ELF-1 (cell line): ENCODE results near the gene PARVG.

Experiments used
- DNase-seq: peaks from one replicate; pipeline ENCODE4 v3.0.0-alpha.2; 2016; ENCODE audit warnings: low read depth, low spot score

PARVG gene

DNA sequence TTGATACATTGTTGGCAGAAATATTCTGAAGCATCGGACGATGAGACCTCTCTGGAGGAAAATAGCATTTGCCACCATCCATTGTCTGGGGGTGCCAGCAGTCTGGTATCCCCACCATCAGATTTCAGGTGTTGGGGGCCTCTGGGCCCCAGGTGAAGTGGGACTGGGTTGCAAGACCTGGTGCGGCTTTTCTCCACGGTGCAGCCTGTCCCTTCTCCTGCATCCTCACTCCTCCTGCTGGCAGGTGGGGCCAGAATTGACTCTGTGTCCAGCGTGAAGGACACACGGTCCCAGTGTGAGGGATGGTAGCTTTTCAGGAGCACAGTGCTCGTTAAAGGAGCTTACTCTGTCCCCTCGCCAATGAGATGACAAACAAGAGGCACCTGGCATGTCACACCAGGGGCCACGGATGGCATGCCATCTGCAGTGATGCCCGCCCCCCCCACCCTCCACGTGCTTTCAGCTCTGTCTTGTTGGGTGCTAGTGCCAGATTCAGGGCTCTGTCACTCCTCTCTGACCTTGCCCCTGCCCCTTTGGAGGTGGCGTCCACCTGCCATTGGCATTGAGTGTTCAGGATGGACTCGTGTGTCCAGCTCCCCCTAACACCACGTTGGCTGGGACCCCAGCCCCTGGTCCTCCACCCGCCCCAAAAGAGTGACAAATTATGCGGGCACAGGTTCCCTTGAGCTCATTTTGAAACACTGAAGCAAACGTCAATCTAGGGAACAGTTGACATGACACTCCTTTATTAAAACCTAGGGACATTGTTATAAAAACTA lies 62.4 kb downstream of the PARVG start:
- no peak for DNase-seq

DNA sequence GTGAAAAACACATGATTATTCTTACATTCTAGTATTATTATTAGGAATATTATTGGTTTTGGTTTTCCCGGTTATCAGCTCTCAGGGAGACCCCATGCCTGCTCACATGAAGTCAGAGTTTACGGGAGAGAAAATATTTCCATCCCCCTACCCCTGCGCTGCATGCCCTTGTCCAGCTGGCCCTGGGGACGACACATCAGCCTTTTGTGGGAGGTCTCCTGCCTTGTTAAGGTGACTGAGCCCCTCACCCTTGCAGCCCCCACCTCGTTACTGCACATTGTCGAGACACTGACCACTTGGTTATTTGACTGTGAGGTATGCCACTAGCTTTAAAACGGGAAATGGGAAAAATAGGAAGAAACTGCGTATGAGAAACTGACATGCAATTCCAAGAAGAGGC lies 63.0 kb downstream of the PARVG start:
- no peak for DNase-seq

DNA sequence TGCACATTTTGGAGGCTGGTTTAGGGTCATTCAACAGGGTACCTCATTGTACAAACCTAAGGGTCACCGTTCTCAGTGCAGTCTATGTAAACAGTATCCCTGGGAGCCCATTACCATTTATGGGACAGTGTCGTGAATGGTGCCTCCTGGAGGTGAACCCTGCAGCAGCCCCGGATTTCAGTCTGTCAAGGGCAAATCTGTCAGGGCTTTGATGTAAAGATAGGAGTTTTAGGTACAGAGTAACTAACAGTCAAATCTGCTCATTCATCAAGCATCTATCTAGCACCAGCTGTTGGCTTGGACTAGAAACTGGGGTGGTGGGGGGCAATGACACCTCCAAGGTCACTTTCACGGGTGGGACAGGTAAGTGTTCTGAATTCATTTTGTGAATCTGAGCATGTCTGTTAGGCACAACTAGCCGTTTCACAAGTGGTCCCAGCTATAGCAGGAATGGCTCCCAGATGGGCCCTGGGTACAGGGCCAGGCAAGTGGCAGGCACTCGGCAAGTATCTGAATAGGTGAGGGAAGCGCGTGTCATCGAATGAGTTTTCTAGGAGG lies 63.6 kb downstream of the PARVG start:
- DNase-seq, result no peak

DNA sequence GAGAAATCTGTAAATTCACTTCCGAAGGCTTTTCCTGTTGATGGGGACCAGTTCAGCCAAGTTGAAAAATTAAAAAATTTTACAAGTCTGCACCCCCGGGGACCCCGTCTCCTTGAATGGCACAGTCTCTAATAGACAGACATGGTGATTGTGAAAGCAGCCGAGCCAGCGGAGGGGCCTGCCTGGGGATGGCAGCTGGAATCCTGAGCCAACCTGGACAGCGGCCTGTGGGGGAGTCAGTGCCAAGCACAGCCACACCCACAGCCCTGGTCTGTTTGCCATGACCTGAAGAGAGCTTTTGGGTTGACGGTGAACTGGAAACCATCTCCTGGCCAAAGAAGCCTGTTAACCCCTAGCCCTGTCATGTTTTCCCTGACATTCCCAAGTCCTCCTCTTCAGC lies 64.7 kb downstream of the PARVG start:
- DNase-seq, result no peak

DNA sequence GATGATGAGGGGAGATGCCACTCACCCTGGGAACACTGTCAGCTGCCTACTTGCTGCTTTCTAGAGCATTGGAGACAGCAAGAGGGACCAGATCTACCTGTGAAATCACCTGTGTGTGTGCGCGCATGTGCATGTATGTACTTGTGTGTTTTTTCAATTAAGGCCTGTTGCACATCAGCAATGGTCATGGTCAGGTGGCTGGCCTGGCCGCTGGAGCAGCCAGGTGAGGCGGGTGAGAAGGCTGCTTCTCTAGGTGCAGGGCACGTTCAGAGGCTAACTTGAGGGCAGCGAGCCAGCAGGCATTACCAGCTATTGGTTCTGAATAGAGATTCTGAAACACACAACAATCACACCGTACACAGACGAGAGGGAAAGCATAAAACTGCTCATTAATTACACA lies 65.1 kb downstream of the PARVG start:
- no peak for DNase-seq

DNA sequence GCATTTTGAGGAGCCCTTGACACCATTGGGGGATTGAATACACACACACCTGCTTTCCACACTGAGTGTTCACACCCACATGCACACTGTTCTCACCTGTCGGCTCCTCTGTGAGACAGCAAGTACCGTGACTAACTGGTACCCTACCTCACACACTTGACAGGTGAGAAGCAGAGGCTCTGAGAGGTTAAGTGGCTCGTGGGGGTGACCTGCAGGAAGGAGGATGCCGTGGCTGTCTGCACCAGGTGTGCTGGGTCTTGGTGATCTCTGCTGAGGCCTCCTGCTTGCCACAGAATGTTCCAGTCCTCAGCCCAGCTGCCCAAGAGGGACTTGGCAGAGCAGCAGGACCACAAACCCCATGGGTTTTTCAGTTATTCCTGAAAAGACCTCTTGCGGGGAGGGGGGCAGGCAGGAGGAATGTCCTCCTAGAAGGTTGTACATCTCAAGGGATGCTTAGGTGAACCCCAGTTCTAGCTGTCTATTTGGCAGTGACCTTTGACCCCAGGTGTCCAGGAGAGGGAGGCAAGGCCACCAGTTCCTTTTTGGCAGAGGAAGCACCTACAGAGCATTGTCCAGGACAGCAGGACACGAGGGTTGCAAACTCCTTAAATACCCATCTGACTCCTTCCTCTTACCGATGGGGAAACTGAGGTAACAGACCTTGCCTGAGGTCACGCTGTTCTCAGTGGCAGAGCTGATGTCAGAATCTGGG lies 66.0 kb downstream of the PARVG start:
- DNase-seq, result no peak

DNA sequence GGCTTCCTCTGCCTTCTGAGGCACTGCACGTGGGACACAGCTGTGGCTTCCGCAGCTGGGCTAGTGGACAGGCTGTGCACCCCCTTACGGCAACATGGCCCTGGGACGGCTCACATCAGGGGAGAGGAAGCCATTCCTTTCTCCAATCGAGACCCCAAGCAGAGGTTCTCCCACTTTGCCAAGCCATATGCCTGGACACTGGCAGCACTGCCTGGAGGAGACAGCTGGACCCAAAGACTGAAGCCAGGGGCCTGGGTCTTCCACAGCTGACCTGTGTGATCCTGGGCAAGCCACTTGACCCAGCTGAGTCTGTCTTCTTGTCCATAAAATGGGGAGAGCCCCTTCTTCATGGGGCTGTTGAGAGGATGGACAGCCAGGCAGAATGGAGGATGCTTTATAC lies 66.6 kb downstream of the PARVG start:
- no peak for DNase-seq

DNA sequence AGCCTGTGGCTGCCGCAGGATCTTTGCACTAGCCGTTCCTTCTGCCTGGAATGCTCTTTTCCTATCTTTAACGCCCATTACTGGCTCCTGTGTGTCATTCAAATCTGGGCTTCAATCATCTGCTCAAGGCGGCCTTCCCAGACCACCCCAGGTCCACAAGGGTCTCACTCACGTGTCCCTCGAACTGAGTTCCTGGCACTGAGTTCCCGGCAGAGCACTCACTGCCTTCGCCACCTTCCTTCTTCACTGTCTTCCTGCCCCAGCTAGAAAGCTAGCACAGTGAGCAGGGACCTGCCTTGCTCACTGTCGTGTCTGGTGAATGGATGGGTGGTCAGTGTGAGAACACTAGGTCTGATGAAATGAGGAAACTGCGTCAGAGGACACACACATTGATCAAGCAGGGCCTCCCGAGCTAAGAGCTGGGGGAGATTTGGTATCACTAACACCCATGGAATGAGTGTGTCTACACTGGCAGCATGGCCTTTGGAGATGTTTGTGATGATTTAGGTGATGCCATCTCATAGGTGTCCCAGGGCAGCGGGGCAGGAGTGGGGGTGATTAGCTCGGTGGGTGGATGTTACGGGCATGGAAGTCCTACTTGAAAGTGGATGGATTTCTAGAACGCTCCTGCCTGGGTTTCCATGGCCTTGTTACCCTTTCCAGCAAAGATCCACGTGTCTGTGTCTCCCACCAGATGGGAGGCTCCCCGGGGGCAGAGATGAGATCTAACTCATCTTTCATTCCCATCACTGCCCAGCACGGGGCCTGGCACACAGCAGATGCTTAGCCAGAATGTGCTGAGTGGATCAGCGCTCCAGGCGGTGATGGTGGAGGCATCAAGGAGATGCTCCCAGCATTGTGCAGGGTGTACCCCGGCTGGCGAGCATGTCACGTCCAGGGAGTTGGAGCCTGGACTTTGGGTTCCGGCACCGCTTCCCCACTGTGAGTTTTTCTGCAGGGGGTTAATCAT lies 67.5 kb downstream of the PARVG start:
- DNase-seq, result no peak

DNA sequence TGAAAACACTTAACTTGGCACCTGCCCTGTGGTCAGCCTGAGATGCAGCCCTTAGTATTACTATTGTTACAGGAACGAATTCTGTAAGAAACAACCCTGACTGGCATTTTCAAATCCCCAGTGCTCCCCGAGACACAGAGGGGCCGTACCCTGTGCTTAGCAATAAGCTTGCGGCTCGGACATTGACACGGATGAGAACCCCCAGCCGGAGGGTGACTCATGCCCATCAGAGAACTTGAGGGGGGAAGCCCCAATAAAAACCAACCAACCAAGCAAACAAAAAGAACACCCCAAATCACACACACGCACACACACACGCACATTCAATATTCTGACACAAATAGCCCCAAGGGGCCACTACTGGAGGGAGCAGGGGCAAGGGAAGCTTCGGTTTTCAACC lies 68.2 kb downstream of the PARVG start:
- DNase-seq, result no peak

DNA sequence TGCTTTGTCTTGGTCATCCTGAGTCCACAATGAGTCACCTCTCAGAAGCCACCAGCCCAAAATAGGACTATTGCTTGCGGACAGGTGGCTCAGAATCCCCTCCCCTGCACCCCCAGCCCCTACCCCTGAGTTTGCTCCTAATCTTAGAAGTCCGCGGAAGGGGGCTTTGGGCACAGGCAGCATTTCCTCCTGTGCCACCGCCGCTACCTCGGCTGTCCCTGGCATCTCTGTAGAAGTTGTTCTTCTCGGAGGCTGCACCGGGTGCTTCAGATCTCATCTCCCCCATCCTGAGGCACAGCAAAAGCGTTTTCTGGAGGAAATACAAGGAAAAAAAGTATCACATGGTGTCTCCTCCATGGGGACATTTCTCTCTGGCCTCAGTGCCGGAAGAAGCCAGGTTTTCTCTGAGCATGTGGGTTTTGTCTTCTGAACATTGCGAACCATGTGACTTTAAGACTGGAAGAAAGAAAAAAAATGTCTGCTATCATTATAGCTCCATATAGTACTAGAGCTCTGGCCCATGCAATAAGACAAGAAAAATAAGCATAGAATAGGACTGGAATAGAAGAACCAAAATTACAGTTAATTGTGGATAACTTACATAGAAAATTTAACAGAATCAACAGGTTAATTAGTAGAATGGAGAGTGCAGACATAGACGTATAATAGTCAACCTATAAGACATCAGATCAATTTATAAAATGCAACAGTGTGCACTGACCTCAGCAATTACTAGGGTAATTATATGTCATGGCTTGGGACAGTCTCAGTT lies 68.8 kb downstream of the PARVG start:
- DNase-seq, result no peak

DNA sequence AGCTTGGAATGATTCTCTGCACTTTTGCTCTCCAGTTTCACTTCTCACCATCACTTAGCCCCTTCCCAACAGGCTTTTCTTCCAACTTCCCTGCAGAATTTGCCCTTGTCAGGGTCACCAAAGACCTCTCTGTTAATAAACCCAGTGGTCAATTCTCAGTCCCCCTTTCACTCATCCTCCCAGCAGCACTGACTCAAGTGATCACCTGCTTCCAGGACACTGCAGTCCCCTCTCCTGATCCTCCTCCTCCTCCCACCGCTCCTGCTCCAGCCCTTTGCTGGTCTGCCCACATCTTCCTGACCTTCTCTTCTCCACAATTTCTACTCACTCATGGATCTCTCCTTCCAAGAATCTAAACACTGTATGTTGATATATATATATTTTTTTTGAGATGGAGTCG lies 74.1 kb downstream of the PARVG start:
- DNase-seq, result no peak

DNA sequence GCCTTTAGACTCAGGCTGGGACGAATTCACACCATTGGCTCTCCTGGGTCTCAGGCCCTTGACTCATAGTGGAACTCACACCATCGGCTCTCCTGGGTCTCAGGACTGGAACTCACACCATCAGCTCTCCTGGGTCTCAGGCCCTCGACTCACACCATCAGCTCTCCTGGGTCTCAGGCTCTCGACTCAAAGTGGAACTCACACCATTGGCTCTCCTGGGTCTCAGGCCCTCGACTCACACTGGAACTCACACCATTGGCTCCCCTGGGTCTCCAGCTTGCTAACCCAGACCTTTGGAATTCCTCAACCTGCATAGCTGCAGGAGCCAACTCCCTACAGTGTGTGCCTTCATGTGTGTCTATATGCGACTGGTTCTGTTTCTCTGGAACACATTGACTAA lies 75.4 kb downstream of the PARVG start:
- no peak for DNase-seq

DNA sequence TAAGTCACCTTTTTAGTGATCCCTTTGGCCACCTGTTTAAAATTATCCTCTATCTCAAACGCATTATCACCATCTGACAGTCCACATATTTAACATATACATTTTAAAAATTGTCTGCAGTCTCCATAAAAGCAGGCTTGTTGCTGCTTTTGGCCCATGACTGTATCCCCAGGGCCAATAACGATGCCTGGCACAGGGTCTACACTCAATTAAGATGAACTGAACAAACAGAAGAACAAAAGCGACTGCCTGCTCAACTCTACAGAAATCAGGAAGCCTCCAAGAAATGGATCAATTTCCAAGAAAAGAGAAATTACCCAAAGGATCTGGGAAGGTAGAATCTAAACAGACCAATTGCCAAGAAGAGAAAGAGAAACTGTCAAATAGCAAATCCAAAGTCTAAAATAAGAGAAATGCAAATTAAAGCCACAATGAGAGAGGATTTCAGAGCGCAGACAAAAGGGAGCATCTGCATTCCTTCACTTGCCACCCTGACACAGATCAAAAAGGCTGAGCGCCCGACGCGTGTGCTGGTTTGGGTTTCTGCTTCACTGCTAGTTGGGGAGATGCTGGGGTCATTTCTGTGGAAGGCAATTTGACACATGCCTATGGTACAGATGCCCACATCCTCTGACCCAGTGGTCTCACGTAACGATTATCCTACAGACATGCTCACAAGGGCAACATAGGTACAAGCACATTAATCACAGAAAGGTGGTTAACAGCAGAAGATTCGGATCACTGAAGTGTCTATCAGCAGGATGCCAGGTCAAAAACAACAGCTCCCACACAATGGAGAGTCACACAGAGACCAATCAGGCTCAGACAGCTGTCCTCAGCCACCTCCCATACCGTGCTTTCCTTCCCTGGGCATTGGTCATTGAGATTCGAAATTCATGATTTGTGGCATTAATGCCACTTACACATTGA lies 76.1 kb downstream of the PARVG start:
- DNase-seq, result peak; percentile 18
